ENCODE measurements around the gene PRSS2.

Gene PRSS2

DNA sequence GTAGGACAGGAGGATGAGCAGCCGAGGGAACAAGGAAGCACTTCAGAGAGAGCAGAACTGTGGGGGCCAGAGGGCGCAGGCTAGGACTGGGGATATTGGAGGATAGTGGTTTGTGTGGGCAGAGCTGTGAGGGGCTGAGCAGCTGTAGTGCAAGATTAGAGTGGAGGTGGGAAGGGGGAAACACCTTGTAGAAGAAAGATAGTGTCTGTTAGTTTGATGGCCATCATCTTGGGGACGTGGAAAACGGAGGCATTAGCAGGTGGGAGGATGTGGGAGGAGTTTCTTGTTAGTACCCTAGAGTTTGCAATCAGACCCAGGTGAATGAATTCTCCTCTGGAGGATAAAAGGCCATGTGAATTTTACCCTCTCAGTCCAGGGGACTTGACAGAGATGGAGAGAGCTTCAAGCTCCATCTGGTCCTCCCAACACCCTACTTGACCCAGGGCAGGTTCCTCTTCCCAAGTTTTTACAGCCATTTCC lies 34.0 kb downstream of the PRSS2 start:
- Histone ChIP-seq H3K4me3 (ENCODE audit: low read length in 2 of 2) (no peak overlapping the region), H3K36me3 (ENCODE audit: control insufficient read depth in 2 of 2, insufficient read depth in 2 of 2, low read length in 2 of 2) (no peaks in the 10 kb centered on the region), H3K27ac (ENCODE audit: low read length) (no peak overlapping the region), H3K4me1 (ENCODE audit: control insufficient read depth, insufficient read depth, low read length) (no peaks in the 10 kb centered on the region), H3K9me3 (ENCODE audit: control insufficient read depth in 2 of 2, low read length in 2 of 2) (no peaks in the 10 kb centered on the region), H3K9ac (ENCODE audit: low read length in 2 of 2) (no peak overlapping the region), H3K27me3 (ENCODE audit: control insufficient read depth in 1 of 2, insufficient read depth in 2 of 2, low read length in 2 of 2) (peaks cover 9 to 16% of the 10 kb centered on the region in 2 donors)

DNA sequence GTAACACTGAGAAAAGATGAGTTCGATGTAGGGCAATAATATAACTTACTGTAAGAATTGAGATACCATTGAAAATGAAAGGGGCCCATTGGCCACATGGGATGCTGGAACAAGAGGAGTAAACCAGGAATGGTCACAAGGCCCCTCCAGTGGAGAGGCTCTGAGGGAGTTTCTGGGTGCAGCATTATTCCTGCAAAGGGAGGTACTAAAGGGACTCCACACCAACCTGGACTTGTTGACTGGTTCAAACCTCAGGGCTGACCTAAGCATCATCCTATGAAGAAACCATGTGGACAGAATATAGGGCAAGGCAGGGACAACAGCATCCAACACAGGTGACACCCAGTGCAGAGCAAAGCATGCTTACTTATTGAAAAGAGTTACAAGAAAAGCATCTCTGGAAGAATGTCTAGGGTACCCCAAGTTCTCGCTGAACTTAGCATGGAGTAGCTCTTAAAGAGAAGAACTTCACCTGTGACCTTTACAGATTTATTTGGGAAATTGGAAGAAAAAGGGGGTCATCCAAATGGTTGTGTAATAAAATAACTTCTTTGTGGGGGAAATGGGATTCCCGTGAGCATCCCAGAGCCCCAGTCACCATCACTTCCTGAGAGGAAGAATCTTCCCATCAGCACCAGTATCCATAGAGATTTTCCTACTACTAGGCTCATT lies 34.7 kb downstream of the PRSS2 start:
- no peak overlapping the region for H3K9ac ChIP-seq (ENCODE audit: low read length in 2 of 2)
- H3K4me3 ChIP-seq (ENCODE audit: low read length in 2 of 2), result no peak overlapping the region
- no peak overlapping the region for H3K27ac ChIP-seq (ENCODE audit: low read length)
- no peaks in the 10 kb centered on the region for H3K9me3 ChIP-seq (ENCODE audit: control insufficient read depth in 2 of 2, low read length in 2 of 2)
- H3K4me1 ChIP-seq (ENCODE audit: control insufficient read depth, insufficient read depth, low read length), result no peaks in the 10 kb centered on the region
- H3K27me3 ChIP-seq (ENCODE audit: control insufficient read depth in 1 of 2, insufficient read depth in 2 of 2, low read length in 2 of 2), result peaks cover 10 to 16% of the 10 kb centered on the region in 2 donors
- H3K36me3 ChIP-seq (ENCODE audit: control insufficient read depth in 2 of 2, insufficient read depth in 2 of 2, low read length in 2 of 2), result no peaks in the 10 kb centered on the region

DNA sequence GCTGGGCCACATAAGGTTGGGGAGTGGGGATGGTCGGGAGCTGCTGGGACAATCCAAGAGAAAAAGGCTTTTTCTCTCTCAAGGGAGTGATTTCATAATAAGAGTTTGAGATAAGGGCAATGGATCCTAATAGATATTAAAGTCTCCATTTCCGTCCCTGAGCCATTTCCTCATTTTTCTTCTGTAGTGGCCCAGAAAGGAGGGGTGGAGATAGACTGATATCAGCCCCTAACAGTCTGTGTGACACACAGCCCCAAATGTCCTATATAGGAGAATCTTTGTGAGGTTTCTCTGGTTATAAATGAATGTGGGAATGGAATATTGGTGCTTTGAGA lies 35.2 kb downstream of the PRSS2 start:
- Histone ChIP-seq H3K9ac (ENCODE audit: low read length in 2 of 2) (no peak overlapping the region), H3K27ac (ENCODE audit: low read length) (no peak overlapping the region), H3K4me3 (ENCODE audit: low read length in 2 of 2) (no peak overlapping the region), H3K4me1 (ENCODE audit: control insufficient read depth, insufficient read depth, low read length) (no peaks in the 10 kb centered on the region), H3K9me3 (ENCODE audit: control insufficient read depth in 2 of 2, low read length in 2 of 2) (no peaks in the 10 kb centered on the region), H3K27me3 (ENCODE audit: control insufficient read depth in 1 of 2, insufficient read depth in 2 of 2, low read length in 2 of 2) (peaks cover 6 to 12% of the 10 kb centered on the region in 2 donors), H3K36me3 (ENCODE audit: control insufficient read depth in 2 of 2, insufficient read depth in 2 of 2, low read length in 2 of 2) (no peaks in the 10 kb centered on the region)

DNA sequence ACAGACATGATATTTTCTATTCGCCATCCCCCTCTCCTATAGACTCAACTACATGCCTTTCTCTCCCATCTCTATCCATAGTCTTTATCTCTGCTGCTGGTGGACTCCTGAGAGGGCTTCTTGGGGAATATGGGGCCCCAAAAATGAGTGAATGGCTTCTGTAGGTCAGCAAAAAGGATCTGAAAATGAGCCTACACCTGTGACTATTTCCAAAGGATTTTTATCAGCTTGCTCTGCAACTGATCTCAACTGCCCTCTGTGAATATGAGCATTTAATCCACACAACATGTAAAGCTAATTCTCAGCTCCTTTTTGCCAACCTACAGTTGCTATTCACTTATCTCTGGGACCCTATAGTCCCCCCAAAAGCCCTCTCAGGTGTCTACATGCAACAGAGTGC lies 36.2 kb downstream of the PRSS2 start:
- H3K27ac ChIP-seq (ENCODE audit: low read length), result no peak overlapping the region
- no peaks in the 10 kb centered on the region for H3K4me1 ChIP-seq (ENCODE audit: control insufficient read depth, insufficient read depth, low read length)
- H3K9me3 ChIP-seq (ENCODE audit: control insufficient read depth in 2 of 2, low read length in 2 of 2), result no peaks in the 10 kb centered on the region
- no peak overlapping the region for H3K4me3 ChIP-seq (ENCODE audit: low read length in 2 of 2)
- no peaks in the 10 kb centered on the region for H3K36me3 ChIP-seq (ENCODE audit: control insufficient read depth in 2 of 2, insufficient read depth in 2 of 2, low read length in 2 of 2)
- peaks cover 6 to 10% of the 10 kb centered on the region in 2 donors for H3K27me3 ChIP-seq (ENCODE audit: control insufficient read depth in 1 of 2, insufficient read depth in 2 of 2, low read length in 2 of 2)
- H3K9ac ChIP-seq (ENCODE audit: low read length in 2 of 2), result no peak overlapping the region

DNA sequence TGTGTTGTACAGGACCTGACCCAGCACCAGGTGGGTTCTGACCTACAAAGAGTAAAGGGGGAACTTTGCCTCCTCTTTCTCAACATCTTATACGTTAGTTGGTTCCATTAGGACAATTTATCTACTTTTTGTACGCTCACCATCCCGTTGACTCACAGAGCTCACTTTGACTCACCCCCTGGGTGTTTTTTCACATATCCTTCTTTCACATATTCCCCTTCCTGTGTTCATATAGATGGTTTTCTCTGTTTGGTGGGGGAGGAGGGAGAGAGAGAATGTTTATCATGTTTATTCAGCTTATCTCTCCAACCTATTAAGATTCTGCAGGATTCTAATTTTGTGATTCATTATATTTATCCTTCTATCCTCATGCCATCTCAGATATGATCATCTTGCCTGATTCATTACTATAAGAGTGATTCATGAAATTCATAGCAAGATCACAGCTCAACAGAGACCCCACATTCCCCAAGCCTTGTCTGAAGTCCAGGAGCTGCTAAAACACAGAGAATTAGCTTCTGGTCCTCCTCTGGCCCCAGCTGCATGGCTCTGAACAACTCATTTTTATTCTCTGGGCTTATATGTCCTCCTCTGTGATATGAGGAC lies 37.2 kb downstream of the PRSS2 start:
- Histone ChIP-seq H3K9ac (ENCODE audit: low read length in 2 of 2) (no peak overlapping the region), H3K4me1 (ENCODE audit: control insufficient read depth, insufficient read depth, low read length) (no peaks in the 10 kb centered on the region), H3K4me3 (ENCODE audit: low read length in 2 of 2) (no peak overlapping the region), H3K27me3 (ENCODE audit: control insufficient read depth in 1 of 2, insufficient read depth in 2 of 2, low read length in 2 of 2) (peaks cover 7 to 18% of the 10 kb centered on the region in 2 donors), H3K9me3 (ENCODE audit: control insufficient read depth in 2 of 2, low read length in 2 of 2) (no peaks in the 10 kb centered on the region), H3K36me3 (ENCODE audit: control insufficient read depth in 2 of 2, insufficient read depth in 2 of 2, low read length in 2 of 2) (no peaks in the 10 kb centered on the region), H3K27ac (ENCODE audit: low read length) (no peak overlapping the region)

DNA sequence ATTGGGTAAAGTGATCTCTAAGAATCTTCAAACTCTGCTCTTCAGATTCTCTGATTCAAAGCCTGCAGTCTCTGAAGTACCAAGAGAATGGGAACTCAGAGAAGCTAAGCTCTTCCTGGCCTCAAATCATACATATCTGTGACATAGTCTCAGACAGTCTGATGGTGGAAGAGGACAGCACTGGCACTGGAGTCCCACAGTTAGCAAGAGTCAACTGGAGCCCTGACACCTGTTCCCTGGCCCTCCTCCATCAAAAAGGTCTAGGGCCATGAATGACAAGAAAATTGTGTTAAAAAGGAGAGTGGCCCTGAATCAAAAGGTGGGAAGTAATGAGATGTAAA lies 37.7 kb downstream of the PRSS2 start:
- no peak overlapping the region for H3K9ac ChIP-seq (ENCODE audit: low read length in 2 of 2)
- no peaks in the 10 kb centered on the region for H3K4me1 ChIP-seq (ENCODE audit: control insufficient read depth, insufficient read depth, low read length)
- H3K27ac ChIP-seq (ENCODE audit: low read length), result no peak overlapping the region

DNA sequence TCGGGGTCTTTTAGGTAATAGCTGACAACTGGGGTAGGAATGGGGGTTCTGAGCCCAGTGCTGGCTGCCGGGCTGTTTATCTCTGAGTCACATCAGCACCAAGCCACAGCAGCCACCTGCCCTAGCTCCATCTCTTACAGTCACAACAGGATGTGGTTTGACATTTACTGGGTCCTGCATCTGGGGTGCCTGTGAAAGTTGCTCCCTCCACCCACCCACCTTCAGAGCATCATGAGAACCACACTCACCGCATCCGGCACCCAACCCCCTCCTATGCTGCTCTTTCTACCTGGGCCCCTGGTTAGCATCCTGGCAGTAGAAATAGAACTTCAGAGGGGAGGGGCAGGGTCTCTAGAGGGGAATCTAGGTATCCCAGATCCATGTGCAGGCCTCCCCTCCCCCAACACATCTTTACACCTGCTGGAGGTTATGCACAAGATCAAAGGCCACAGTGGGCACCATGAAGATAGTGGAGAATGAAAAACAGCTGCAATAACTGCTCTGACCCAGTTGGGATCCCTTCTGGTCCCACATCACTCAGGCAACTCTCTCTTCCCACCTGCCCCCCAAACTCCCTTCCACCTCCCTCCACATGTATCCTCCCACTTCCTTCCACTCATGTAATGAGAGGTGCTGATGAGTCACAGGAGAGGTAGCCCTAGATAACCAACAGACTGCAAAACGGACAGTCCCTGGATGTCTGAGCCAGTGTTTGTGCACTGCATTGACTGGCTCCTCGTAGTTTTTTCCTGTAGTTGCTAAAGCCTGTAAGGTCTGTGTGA lies 38.2 kb downstream of the PRSS2 start:
- H3K4me3 ChIP-seq (ENCODE audit: low read length in 2 of 2), result no peak overlapping the region
- no peaks in the 10 kb centered on the region for H3K9me3 ChIP-seq (ENCODE audit: control insufficient read depth in 2 of 2, low read length in 2 of 2)
- H3K27me3 ChIP-seq (ENCODE audit: control insufficient read depth in 1 of 2, insufficient read depth in 2 of 2, low read length in 2 of 2), result peaks cover 7 to 24% of the 10 kb centered on the region in 2 donors
- no peaks in the 10 kb centered on the region for H3K36me3 ChIP-seq (ENCODE audit: control insufficient read depth in 2 of 2, insufficient read depth in 2 of 2, low read length in 2 of 2)
- H3K4me1 ChIP-seq (ENCODE audit: control insufficient read depth, insufficient read depth, low read length), result no peaks in the 10 kb centered on the region
- no peak overlapping the region for H3K27ac ChIP-seq (ENCODE audit: low read length)
- H3K9ac ChIP-seq (ENCODE audit: low read length in 2 of 2), result no peak overlapping the region

More for the DNA sequence above, 37.7 kb downstream of the PRSS2 start:
- Histone ChIP-seq H3K36me3 (ENCODE audit: control insufficient read depth in 2 of 2, insufficient read depth in 2 of 2, low read length in 2 of 2) (no peaks in the 10 kb centered on the region), H3K27me3 (ENCODE audit: control insufficient read depth in 1 of 2, insufficient read depth in 2 of 2, low read length in 2 of 2) (peaks cover 7 to 23% of the 10 kb centered on the region in 2 donors), H3K4me3 (ENCODE audit: low read length in 2 of 2) (no peak overlapping the region), H3K9me3 (ENCODE audit: control insufficient read depth in 2 of 2, low read length in 2 of 2) (no peaks in the 10 kb centered on the region)

DNA sequence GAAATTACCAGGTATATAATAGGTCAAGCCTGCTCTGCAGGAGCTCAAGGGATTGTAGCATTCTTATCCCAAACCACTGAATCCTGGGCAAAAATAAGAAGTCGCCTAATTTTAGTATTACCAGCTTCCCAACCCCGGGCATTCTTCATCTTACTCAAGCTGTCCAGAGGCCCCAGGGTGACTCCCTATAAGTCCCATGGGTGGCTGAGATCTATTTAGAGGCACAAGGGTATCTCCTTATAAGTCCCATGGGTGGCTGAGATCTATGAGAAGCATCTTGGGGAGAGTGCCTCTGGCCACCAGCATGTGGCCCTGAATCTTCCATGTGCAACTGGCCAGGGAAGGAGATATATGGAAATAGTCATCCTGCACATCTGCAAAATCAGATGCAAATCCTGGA lies 38.9 kb downstream of the PRSS2 start:
- no peak overlapping the region for H3K4me3 ChIP-seq (ENCODE audit: low read length in 2 of 2)
- peaks cover 7 to 21% of the 10 kb centered on the region in 2 donors for H3K27me3 ChIP-seq (ENCODE audit: control insufficient read depth in 1 of 2, insufficient read depth in 2 of 2, low read length in 2 of 2)
- no peaks in the 10 kb centered on the region for H3K4me1 ChIP-seq (ENCODE audit: control insufficient read depth, insufficient read depth, low read length)
- no peaks in the 10 kb centered on the region for H3K9me3 ChIP-seq (ENCODE audit: control insufficient read depth in 2 of 2, low read length in 2 of 2)
- no peaks in the 10 kb centered on the region for H3K36me3 ChIP-seq (ENCODE audit: control insufficient read depth in 2 of 2, insufficient read depth in 2 of 2, low read length in 2 of 2)
- H3K27ac ChIP-seq (ENCODE audit: low read length), result no peak overlapping the region
- no peak overlapping the region for H3K9ac ChIP-seq (ENCODE audit: low read length in 2 of 2)

DNA sequence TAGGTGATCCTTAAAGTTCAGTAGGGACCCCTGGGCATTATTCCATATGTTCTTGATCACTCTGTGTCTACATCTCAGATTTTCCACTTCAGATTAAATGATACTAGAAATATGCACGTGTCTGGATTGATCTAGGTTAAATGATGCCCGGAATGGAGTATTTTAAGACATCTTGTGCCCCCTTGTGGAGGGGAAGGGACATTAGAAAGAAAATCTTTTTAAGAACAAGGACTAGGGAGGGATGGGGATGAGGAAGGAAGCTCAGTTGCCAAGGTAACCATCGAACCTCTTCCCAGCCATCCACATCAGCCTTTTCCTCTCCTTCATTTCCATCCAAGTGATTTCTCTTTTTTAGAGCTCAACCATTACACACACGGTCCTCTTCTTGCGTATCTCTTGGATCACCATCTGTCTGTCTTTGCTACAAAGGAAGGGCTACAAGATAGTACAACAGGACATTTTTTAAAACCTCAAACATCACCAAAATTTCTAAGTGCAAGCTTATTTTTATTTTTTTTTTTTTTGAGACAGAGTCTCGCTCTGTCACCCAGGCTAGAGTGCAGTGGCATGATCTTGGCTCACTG lies 40.5 kb downstream of the PRSS2 start:
- H3K27ac ChIP-seq (ENCODE audit: low read length), result no peak overlapping the region
- H3K36me3 ChIP-seq (ENCODE audit: control insufficient read depth in 2 of 2, insufficient read depth in 2 of 2, low read length in 2 of 2), result no peaks in the 10 kb centered on the region
- peaks cover 10 to 27% of the 10 kb centered on the region in 2 donors for H3K27me3 ChIP-seq (ENCODE audit: control insufficient read depth in 1 of 2, insufficient read depth in 2 of 2, low read length in 2 of 2)
- H3K9ac ChIP-seq (ENCODE audit: low read length in 2 of 2), result no peak overlapping the region
- H3K9me3 ChIP-seq (ENCODE audit: control insufficient read depth in 2 of 2, low read length in 2 of 2), result no peaks in the 10 kb centered on the region
- no peak overlapping the region for H3K4me3 ChIP-seq (ENCODE audit: low read length in 2 of 2)
- no peaks in the 10 kb centered on the region for H3K4me1 ChIP-seq (ENCODE audit: control insufficient read depth, insufficient read depth, low read length)

DNA sequence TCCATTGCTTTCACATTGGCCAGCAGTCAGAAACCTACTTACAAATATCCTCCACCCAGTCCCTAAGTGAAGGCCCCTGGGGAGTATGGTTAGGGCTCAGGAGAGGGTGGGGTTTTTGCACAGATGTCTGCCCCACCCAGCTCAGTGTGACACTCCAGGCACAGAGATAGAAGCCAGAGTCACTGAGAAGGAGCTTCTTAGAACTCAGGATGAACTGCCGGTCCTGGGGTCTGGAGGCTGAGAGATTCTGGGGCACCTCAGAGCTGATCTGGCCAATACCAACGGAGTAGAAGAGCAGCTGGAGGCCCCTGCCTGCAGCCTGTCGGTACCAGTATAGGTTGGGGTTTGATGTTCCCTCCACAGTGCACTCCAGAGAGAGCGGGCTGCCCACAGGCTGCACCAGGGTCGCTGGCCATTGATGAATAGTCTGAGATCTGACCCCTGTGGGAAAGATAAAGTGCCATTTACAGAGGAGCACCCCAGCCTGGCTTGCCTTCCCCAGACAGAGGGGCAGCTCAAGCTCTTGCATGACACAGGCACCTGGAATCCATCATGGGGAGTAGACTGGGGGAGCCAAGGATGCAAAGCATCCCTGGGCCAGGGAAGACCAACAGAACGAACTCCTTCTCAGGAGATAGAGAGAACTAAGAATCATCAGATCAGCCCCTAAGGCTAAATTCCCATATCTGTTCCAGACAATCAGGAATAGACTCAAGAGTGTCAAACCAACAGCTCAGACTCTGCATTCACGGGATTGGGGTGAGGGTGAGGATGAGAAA lies 41.9 kb downstream of the PRSS2 start:
- Histone ChIP-seq H3K4me1 (ENCODE audit: control insufficient read depth, insufficient read depth, low read length) (no peaks in the 10 kb centered on the region), H3K4me3 (ENCODE audit: low read length in 2 of 2) (no peak overlapping the region), H3K9me3 (ENCODE audit: control insufficient read depth in 2 of 2, low read length in 2 of 2) (no peaks in the 10 kb centered on the region), H3K27ac (ENCODE audit: low read length) (no peak overlapping the region), H3K27me3 (ENCODE audit: control insufficient read depth in 1 of 2, insufficient read depth in 2 of 2, low read length in 2 of 2) (peaks cover 10 to 27% of the 10 kb centered on the region in 2 donors), H3K9ac (ENCODE audit: low read length in 2 of 2) (no peak overlapping the region), H3K36me3 (ENCODE audit: control insufficient read depth in 2 of 2, insufficient read depth in 2 of 2, low read length in 2 of 2) (no peaks in the 10 kb centered on the region)
